ENCODE data around the gene CRISP1.

- TF ChIP-seq MAX (IDR thresholded peaks at IDR 0.05; ENCODE audit: low read depth) (no peak), CTCF (IDR thresholded peaks at IDR 0.05) (no peak), REST (IDR thresholded peaks at IDR 0.05; ENCODE audit: low read depth, low read length) (no peak), ZBTB33 (IDR thresholded peaks at IDR 0.05; ENCODE audit: borderline replicate concordance, low read depth) (no peak), EZH2phosphoT487 (IDR thresholded peaks at IDR 0.05; ENCODE audit: borderline replicate concordance, low read depth) (no peak), GATA2 (CRISPR knock-in tag; IDR thresholded peaks at IDR 0.05) (no peak), SIN3A (IDR thresholded peaks at IDR 0.05; ENCODE audit: borderline replicate concordance, low read depth, low read length) (no peak), IRF3 (IDR thresholded peaks at IDR 0.05; ENCODE audit: low read depth, low read length) (no peak), RCOR1 (IDR thresholded peaks at IDR 0.05; ENCODE audit: low read length) (no peak), SMC3 (IDR thresholded peaks at IDR 0.05; ENCODE audit: low read depth, low read length) (no peak), EP300 (IDR thresholded peaks at IDR 0.05; ENCODE audit: borderline replicate concordance in 1 of 2, low read depth in 1 of 2, low read length in 1 of 2) (no peak), MXI1 (IDR thresholded peaks at IDR 0.05; ENCODE audit: low read depth, low read length) (no peak), JUND (IDR thresholded peaks at IDR 0.05) (no peak)
Measured at GRCh38 chr6:49839957-49840356, 26.4 kb downstream of the CRISP1 start.
